ENCODE results near the gene WDTC1. TPM values are rescaled to one million over a fixed set of nuclear protein-coding genes. Genes with fewer than 3 reads are reported as not detected.
A peak's percentile ranks its signal among the peaks of the same experiment; 100 is the strongest.
"Not testable (repeated sequence)": the region's sequence is repeated elsewhere in the genome, so short reads cannot be mapped to it uniquely, and the experiment has no call there.

Gene WDTC1
- total and polyA plus RNA-seq, 9 of the 15 experiments (the other 6 are each of a cell fraction or from before 2014, with no cell fraction given) = 0.18 to 32.3 (median 8.8) TPM

GRCh38 chr1:27220702-27221497 is 13.5 kb upstream of the WDTC1 start:
- H3K4me1 ChIP-seq (replicated peaks in 1 of 2; ENCODE audit: control insufficient read depth in 2 of 2, insufficient read depth in 2 of 2, low read length in 2 of 2); H3K79me2 ChIP-seq (ENCODE audit: control insufficient read depth, insufficient read depth, low read length); CTCF ChIA-PET (ENCODE audit: low intra/inter-chr PET ratio); H3K9ac ChIP-seq (ENCODE audit: insufficient read depth in 1 of 2, low read depth in 2 of 2, low read length in 2 of 2); H3K9me1 ChIP-seq (ENCODE audit: control insufficient read depth, insufficient read depth, low read length); BruUV-seq (replicated peaks); H3K27me3 ChIP-seq (ENCODE audit: control insufficient read depth in 2 of 2, insufficient read depth in 2 of 2, low read length in 2 of 2); H3K36me3 ChIP-seq (ENCODE audit: control insufficient read depth, insufficient read depth, low read length); DNase-seq (ENCODE audit: extremely low read depth in 1 of 4, low spot score in 3 of 4); H3K27ac ChIP-seq (ENCODE audit: extremely low read depth, low read depth, low read length); H3K4me2 ChIP-seq (ENCODE audit: insufficient read depth, low read length); H3K9me3 ChIP-seq (replicated peaks; ENCODE audit: control insufficient read depth, insufficient read depth, low read depth, low read length); H3K4me3 ChIP-seq; in situ Hi-C loops (cut with MboI); FAIRE-seq; H4K20me1 ChIP-seq (replicated peaks; ENCODE audit: control insufficient read depth, insufficient read depth, low read length); intact Hi-C loops (cut with micrococcal nuclease): not testable (repeated sequence)
- 44% methylated on average over 3 of the region's 5 CpGs for WGBS (ENCODE audit: insufficient coverage, low coverage, missing lambda C conversion rate)
- H2AFZ ChIP-seq (ENCODE audit: low read depth, low read length) = peak overlapping the region; percentile 95
- POLR2A ChIA-PET = interaction anchor here (0.7 to 1.5 kb wide), 4 partner anchors 11 to 110 kb away, joined by 3 to 4 read pairs (median 3); partner anchors contain the start of gene SLC9A1
- peak; percentile 41; the same call in 2 of the 3 replicates for ATAC-seq
- peak; percentile 40; the same call in 1 of the 2 replicates for TF ChIP-seq L3MBTL2 (IDR thresholded peaks at IDR 0.05)
- TF ChIP-seq MAX (CRISPR knock-in tag; IDR thresholded peaks at IDR 0.05) = peak; percentile 62; the same call in 1 of the 2 replicates
- peak; percentile 91 for TF ChIP-seq MIER1 (IDR thresholded peaks at IDR 0.05; ENCODE audit: low read depth)
- TF ChIP-seq SMARCA5 (IDR thresholded peaks at IDR 0.05) = peak; percentile 65; the same call in 1 of the 2 replicates
- peak; percentile 67 for TF ChIP-seq ZNF407 (IDR thresholded peaks at IDR 0.05; ENCODE audit: low read depth)

Measured in K562 (cell line).